Body of pancreas (tissue), 4 donors: ENCODE results near the gene CLDN1. TPM values are rescaled to one million over a fixed set of nuclear protein-coding genes. Genes with fewer than 3 reads are reported as not detected.
A peak's percentile ranks its signal among the peaks of the same experiment; 100 is the strongest.

Experiments used
- ATAC-seq: fragments of 150-250 bp; one replicate; pipeline ENCODE4 v1.9.1; 2016
- DNase-seq, 4 donors: peaks; one replicate each; pipeline ENCODE4 v3.0.0-alpha.2; 2019
- H3K27ac ChIP-seq, 4 donors: fragments of 200-600 bp; sonication (generic); 1 replicate in 3 of 4; 2 replicates in 1 of 4; pipeline versions ENCODE4 v1.5.1 to v1.6.1; 2016 to 2019; ENCODE audit warnings: mild to moderate bottlenecking in 1 of 4, mixed read lengths in 1 of 4, moderate library complexity in 1 of 4
- H3K27me3 ChIP-seq, 2 donors: fragments of 200-600 bp; sonication (generic); one replicate each; pipeline ENCODE4 v1.6.0; 2016; ENCODE audit warnings: mild to moderate bottlenecking in 1 of 2
- H3K36me3 ChIP-seq, 2 donors: fragments of 200-600 bp; sonication (generic); replicated peaks in 1 of 2; 2 replicates each; pipeline ENCODE4 v1.5.1; 2016; ENCODE audit warnings: low read depth in 2 of 2; ENCODE audit not compliant: insufficient read depth in 1 of 2
- H3K4me1 ChIP-seq: fragments of 200-600 bp; sonication (generic); one replicate; pipeline ENCODE4 v1.6.0; 2016
- H3K4me3 ChIP-seq, 2 donors: fragments of 200-600 bp; sonication (generic); 1 replicate in 1 of 2; 2 replicates in 1 of 2; pipeline ENCODE4 v1.5.1; 2016 to 2019
- H3K9me3 ChIP-seq, 3 donors: fragments of 200-600 bp; sonication (generic); 1 replicate in 2 of 3; 2 replicates in 1 of 3; pipeline ENCODE4 v1.5.1; 2016
- POLR2A ChIP-seq, 3 donors: fragments of 450-650 bp; IDR thresholded peaks; one replicate each; pipeline ENCODE4 v1.6.1; 2016; ENCODE audit warnings: antibody characterized with exemption in 3 of 3, mild to moderate bottlenecking in 2 of 3
- WGBS, 2 donors: methylation state at CpG; one replicate each; pipeline ENCODE4 v1.1.5; 2017; 5-methylcytosine and 5-hydroxymethylcytosine counted together
- intact Hi-C: fragments of 100-400 bp; cut with DNase I; formaldehyde crosslinking; loops from one replicate; pipeline ENCODE4 v1.15.1; 2023
- total RNA-seq, 2 donors: library from RNA; depleted of rRNA; stranded (reverse); fragments of >200 nt; gene quantifications; one replicate each; pipeline ENCODE4 v1.1.0, GENCODE V29; 2016
- TF ChIP-seq, protein P1 (sequence below), 7 experiments: fragments of 450-650 bp in 4 of 7; fragments of 200-600 bp in 3 of 7; sonication (generic) in 3 of 7; IDR thresholded peaks; one replicate each; pipeline ENCODE4 v1.5.1; 2016 to 2019; ENCODE audit warnings: antibody characterized with exemption in 7 of 7

CLDN1 gene
- total RNA-seq, 2 donors from 2014 or later = 33.3 to 57.9 TPM

DNA sequence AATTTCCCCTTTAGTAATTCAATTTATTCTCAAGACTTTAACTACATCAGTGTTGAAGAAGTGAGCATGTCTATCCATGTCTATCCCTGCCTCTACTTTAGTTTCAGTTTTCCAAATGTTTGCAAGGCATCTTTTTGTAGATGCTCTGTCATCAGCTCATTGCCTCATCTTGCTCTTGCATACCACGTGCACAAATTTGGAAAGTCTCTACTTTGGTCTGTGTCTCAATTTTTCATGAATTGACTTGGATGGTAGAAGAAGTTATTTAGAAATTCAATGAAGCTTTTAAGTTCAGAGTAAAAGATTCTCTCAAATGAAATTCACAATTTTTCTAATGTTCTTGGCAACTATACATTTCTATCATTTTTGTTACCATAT, 55.3 kb downstream of the CLDN1 start:
- H3K4me3 ChIP-seq = no peak overlapping the region
- no peaks in the 10 kb centered on the region for H3K27me3 ChIP-seq
- H3K9me3 ChIP-seq = no peaks in the 10 kb centered on the region
- TF ChIP-seq, protein P1, sequence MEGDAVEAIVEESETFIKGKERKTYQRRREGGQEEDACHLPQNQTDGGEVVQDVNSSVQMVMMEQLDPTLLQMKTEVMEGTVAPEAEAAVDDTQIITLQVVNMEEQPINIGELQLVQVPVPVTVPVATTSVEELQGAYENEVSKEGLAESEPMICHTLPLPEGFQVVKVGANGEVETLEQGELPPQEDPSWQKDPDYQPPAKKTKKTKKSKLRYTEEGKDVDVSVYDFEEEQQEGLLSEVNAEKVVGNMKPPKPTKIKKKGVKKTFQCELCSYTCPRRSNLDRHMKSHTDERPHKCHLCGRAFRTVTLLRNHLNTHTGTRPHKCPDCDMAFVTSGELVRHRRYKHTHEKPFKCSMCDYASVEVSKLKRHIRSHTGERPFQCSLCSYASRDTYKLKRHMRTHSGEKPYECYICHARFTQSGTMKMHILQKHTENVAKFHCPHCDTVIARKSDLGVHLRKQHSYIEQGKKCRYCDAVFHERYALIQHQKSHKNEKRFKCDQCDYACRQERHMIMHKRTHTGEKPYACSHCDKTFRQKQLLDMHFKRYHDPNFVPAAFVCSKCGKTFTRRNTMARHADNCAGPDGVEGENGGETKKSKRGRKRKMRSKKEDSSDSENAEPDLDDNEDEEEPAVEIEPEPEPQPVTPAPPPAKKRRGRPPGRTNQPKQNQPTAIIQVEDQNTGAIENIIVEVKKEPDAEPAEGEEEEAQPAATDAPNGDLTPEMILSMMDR (IDR thresholded peaks at IDR 0.05) = no peak
- TF ChIP-seq POLR2A (IDR thresholded peaks at IDR 0.05) = no peak
- intact Hi-C loops = no loop called here
- no peaks in the 10 kb centered on the region for H3K36me3 ChIP-seq
- 84 to 94% methylated on average over 1 of the region's 1 CpG for WGBS, 2 donors
- H3K4me1 ChIP-seq = no peaks in the 10 kb centered on the region
- no peak overlapping the region for H3K27ac ChIP-seq
- ATAC-seq (no peak), DNase-seq (no peak)

DNA sequence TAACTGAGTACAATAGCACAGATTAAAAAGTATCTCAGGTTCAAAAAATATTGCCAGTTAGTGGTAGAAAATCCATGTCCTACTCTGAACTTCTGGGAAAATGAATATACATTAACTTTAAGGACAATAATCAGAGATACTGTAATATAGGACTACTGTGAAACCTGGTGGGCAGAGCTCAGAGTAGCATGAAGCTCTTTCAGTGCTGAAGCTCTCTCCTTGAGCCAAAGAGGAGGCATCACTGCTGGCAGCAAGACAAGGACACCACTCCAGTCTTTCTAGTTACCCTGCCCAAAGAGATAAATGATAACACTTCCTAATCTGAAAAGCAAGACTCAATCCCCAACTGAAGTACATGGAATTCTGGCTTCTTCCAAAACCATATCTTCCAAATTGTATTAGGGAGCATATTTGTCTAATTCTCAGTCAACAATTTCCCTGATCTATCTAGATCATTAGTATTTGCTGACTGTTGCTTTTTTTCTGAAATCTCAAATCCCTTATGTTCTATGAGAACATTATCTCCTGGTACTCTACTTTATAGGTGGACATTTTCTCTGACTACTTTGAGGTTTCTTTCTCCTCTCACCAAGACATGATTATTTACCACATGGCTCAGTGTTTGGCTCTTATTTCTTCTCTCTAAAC, 55.9 kb downstream of the CLDN1 start:
- Histone ChIP-seq H3K27ac (no peak overlapping the region), H3K9me3 (no peaks in the 10 kb centered on the region), H3K4me1 (no peaks in the 10 kb centered on the region), H3K4me3 (no peak overlapping the region), H3K36me3 (no peaks in the 10 kb centered on the region), H3K27me3 (no peaks in the 10 kb centered on the region)
- intact Hi-C loops = no loop called here
- TF ChIP-seq POLR2A (IDR thresholded peaks at IDR 0.05) = no peak
- TF ChIP-seq, protein P1 (IDR thresholded peaks at IDR 0.05) = no peak
- DNase-seq (no peak), ATAC-seq (no peak)

DNA sequence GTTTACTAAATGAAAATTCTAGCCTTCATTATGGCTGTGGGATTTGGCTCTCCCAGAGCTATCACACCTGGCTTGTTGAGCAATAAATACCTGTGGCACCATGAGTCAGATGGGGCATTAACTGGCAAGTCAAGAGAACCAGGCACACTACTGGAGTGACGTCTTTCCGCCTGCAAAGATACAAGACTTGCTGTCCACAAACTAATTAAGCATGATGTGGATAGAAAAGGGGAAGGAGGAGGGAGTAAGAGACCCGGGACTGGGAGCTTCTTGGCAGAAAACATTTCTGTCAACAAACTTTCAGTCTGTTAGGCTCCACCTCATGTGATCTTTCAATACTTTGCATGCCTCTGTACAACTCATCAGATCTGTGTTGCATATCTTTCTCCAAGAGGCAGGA, 56.5 kb downstream of the CLDN1 start:
- no peaks in the 10 kb centered on the region for H3K36me3 ChIP-seq
- H3K4me3 ChIP-seq = no peak overlapping the region
- no peaks in the 10 kb centered on the region for H3K4me1 ChIP-seq
- H3K9me3 ChIP-seq = no peaks in the 10 kb centered on the region
- no peak overlapping the region for H3K27ac ChIP-seq
- peak; percentile 15 to 49 (median 32) for DNase-seq
- WGBS, 2 donors = 26 to 34% methylated on average over 3 of the region's 3 CpGs
- no peaks in the 10 kb centered on the region for H3K27me3 ChIP-seq
- TF ChIP-seq POLR2A (IDR thresholded peaks at IDR 0.05) = no peak
- TF ChIP-seq, protein P1 (IDR thresholded peaks at IDR 0.05) = no peak
- intact Hi-C loops = no loop called here
- peak; percentile 92 for ATAC-seq

DNA sequence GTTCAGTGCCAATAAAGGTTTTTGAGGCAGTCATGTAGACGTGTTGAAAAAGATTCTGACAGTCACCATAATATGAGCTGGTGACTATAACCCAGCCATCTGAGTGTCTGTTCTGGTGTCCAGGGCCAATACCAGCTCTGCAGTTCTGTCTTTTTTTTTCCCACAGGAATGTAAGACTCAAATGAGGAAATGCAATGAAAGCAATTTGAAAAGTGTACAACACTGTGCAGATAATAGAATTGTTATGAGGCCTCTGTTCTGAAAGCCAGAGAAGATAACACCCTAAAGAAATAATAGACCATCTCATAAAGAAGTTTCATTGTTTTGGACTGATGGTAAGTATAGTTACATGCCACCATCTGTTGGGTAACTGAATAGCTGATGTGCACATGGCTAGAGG, 57.1 kb downstream of the CLDN1 start:
- DNase-seq (no peak), ATAC-seq (no peak)
- H3K36me3 ChIP-seq = no peaks in the 10 kb centered on the region
- H3K27me3 ChIP-seq = no peaks in the 10 kb centered on the region
- TF ChIP-seq POLR2A (IDR thresholded peaks at IDR 0.05) = no peak
- TF ChIP-seq, protein P1 (IDR thresholded peaks at IDR 0.05) = no peak
- no peaks in the 10 kb centered on the region for H3K9me3 ChIP-seq
- H3K27ac ChIP-seq = no peak overlapping the region
- H3K4me3 ChIP-seq = no peak overlapping the region
- H3K4me1 ChIP-seq = no peaks in the 10 kb centered on the region
- intact Hi-C loops = no loop called here
- 76 to 78% methylated on average over 1 of the region's 1 CpG for WGBS, 2 donors

DNA sequence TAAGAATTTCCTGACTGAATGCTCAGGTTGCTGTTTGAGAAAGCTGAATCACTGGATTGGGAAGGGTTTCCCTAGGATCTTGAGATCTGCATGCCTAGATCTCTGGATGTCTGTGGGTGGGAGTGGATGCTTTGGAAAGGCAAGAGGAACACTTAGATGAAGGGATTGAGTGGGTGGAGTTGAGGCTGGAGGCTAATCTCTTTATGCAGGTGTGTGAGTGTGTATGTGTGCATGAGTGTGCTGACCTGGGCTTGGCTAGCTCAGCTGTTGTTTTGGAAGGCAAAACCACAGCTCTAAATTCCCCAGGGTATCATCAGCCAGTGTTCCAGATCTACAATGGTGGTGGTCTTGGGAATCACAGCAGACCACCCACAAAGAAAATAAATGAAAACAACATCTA, 60.5 kb downstream of the CLDN1 start:
- ATAC-seq (no peak), DNase-seq (no peak)
- no peak for TF ChIP-seq POLR2A (IDR thresholded peaks at IDR 0.05)
- TF ChIP-seq, protein P1 (IDR thresholded peaks at IDR 0.05) = no peak
- no peak overlapping the region for H3K4me3 ChIP-seq
- H3K27me3 ChIP-seq = no peaks in the 10 kb centered on the region
- H3K36me3 ChIP-seq = no peaks in the 10 kb centered on the region
- no peak overlapping the region for H3K27ac ChIP-seq
- no peaks in the 10 kb centered on the region for H3K4me1 ChIP-seq
- intact Hi-C loops = no loop called here
- no peaks in the 10 kb centered on the region for H3K9me3 ChIP-seq
